K562 (cell line): ENCODE results near the gene IQCC. TPM values are rescaled to one million over a fixed set of nuclear protein-coding genes. Genes with fewer than 3 reads are reported as not detected.

Experiments
- ATF3 ChIP-seq, 2 experiments: fragments of 450-650 bp in 1 of 2; sonication (generic) in 1 of 2; formaldehyde crosslinking in 1 of 2; IDR thresholded peaks in 1 of 2; conservative IDR thresholded peaks in 1 of 2; 2 replicates each; pipeline versions ENCODE4 v1.6.1 to v1.8.1; 2016 to 2023; ENCODE audit warnings: mild to moderate bottlenecking in 2 of 2, moderate library complexity in 2 of 2, inconsistent platforms in 1 of 2, missing genetic modification reagents in 1 of 2
- DMBX1 ChIP-seq: fragments of 250-450 bp; sonication (Bioruptor Pico); IDR thresholded peaks from 2 replicates; pipeline ENCODE4 v1.8.0; 2022; ENCODE audit warnings: inconsistent platforms, mild to moderate bottlenecking, moderate library complexity, borderline replicate concordance
- IRF9 ChIP-seq: fragments of 450-650 bp; IDR thresholded peaks from 2 replicates; pipeline ENCODE4 v1.6.1; 2016; ENCODE audit warnings: missing biosample characterization, missing genetic modification characterization
- L3MBTL2 ChIP-seq: fragments of 450-650 bp; IDR thresholded peaks from 2 replicates; pipeline ENCODE4 v1.6.1; 2016; ENCODE audit warnings: mild to moderate bottlenecking, moderate library complexity
- MTA2 ChIP-seq: fragments of 450-650 bp; IDR thresholded peaks from 2 replicates; pipeline ENCODE4 v1.6.1; 2016; ENCODE audit warnings: low read depth
- NELFE ChIP-seq: IDR thresholded peaks from 2 replicates; pipeline ENCODE4 v1.6.1; 2011; ENCODE audit warnings: mild to moderate bottlenecking; ENCODE audit not compliant: insufficient read depth, insufficient read length
- NFE2 ChIP-seq: IDR thresholded peaks from 2 replicates; pipeline ENCODE4 v1.6.1; 2014; ENCODE audit warnings: antibody characterized with exemption, low read depth
- POLR2AphosphoS5 ChIP-seq: IDR thresholded peaks from 2 replicates; pipeline ENCODE4 v1.6.1; 2011; ENCODE audit warnings: mild to moderate bottlenecking, low read depth, low read length, moderate library complexity; ENCODE audit not compliant: control insufficient read depth, insufficient read depth
- RBM25 ChIP-seq: fragments of 200-400 bp; formaldehyde crosslinking; IDR thresholded peaks from 2 replicates; pipeline ENCODE4 v1.6.1; 2018; ENCODE audit warnings: low read length, low read depth, moderate library complexity; ENCODE audit not compliant: severe bottlenecking
- RBM39 ChIP-seq: fragments of 200-400 bp; formaldehyde crosslinking; optimal IDR thresholded peaks from 2 replicates; pipeline ENCODE3; 2018; ENCODE audit warnings: low read depth, low read length
- SMAD4 ChIP-seq: fragments of 250-450 bp; sonication (Bioruptor Pico); conservative IDR thresholded peaks from 2 replicates; pipeline ENCODE4 v1.8.0; 2021; ENCODE audit warnings: inconsistent platforms, mild to moderate bottlenecking, moderate library complexity
- TAF7 ChIP-seq: fragments of 450-650 bp; IDR thresholded peaks from 2 replicates; pipeline ENCODE4 v1.6.1; 2016; ENCODE audit warnings: missing genetic modification characterization, missing compliant biosample characterization
- TEAD2 ChIP-seq: fragments of 450-650 bp; IDR thresholded peaks from 2 replicates; pipeline ENCODE4 v1.6.1; 2016; ENCODE audit warnings: missing genetic modification characterization, control low read depth, missing compliant biosample characterization
- TSC22D4 ChIP-seq: fragments of 450-650 bp; IDR thresholded peaks from 2 replicates; pipeline ENCODE4 v1.6.1; 2016; ENCODE audit warnings: missing genetic modification characterization, missing biosample characterization, control low read depth
- ZKSCAN3 ChIP-seq: fragments of 250-450 bp; sonication (Bioruptor Pico); IDR thresholded peaks from 2 replicates; pipeline ENCODE4 v1.4.0; 2020
- ZNF253 ChIP-seq: fragments of 250-450 bp; sonication (Bioruptor Pico); conservative IDR thresholded peaks from 2 replicates; pipeline ENCODE4 v1.6.1; 2021; ENCODE audit warnings: mild to moderate bottlenecking
- ZNF311 ChIP-seq: fragments of 250-450 bp; sonication (Bioruptor Pico); IDR thresholded peaks from 2 replicates; pipeline ENCODE4 v1.4.0; 2020; ENCODE audit warnings: mild to moderate bottlenecking, moderate library complexity
- ZNF589 ChIP-seq: fragments of 200-800 bp; sonication (Bioruptor generic); IDR thresholded peaks from 2 replicates; pipeline ENCODE4 v1.6.1; 2016; ENCODE audit warnings: low read depth, missing genetic modification characterization, missing compliant biosample characterization
- polyA plus RNA-seq, 8 experiments: library from polyadenylated mRNA; depleted of rRNA in 4 of 8; stranded (reverse) in 5 of 8; unstranded in 3 of 8; fragments of >200 nt; fragmentation: Nextera tagmentation in 2 of 8; fragmentation: Illumina TruSeq in 1 of 8; extraction: Ambion mirVana in 2 of 8; extraction: Trizol in 1 of 8; gene quantifications; 2 replicates each; pipeline versions ENCODE4 v1.2.1 to v1.2.3, GENCODE V29; 2011 to 2014; ENCODE audit warnings: inconsistent platforms in 1 of 8, missing spikeins in 1 of 8
- total RNA-seq, 7 experiments: library from RNA; depleted of rRNA in 6 of 7; stranded (reverse); fragments of >200 nt in 6 of 7; fragmentation: Illumina TruSeq in 2 of 7; extraction: Trizol in 2 of 7; gene quantifications; 2 replicates each; pipeline versions ENCODE4 v1.2.1 to v1.2.3, GENCODE V29; 2011 to 2021; ENCODE audit warnings: low replicate concordance in 1 of 7

IQCC gene
- total and polyA plus RNA-seq, 9 of the 15 experiments (the other 6 are each of a cell fraction or from before 2014, with no cell fraction given), result 8.1 to 16.5 (median 10.7) TPM

- TF ChIP-seq ATF3 (IDR thresholded peaks at IDR 0.05), result peak; percentile 64; the same call in 1 of the 2 replicates
- TF ChIP-seq ATF3 (CRISPR knock-in tag; conservative IDR thresholded peaks at IDR 0.05), result no peak
- no peak for TF ChIP-seq NELFE
- peak; percentile 63; the same call in 1 of the 2 replicates for TF ChIP-seq DMBX1
- peak; percentile 55 for TF ChIP-seq SMAD4 (CRISPR knock-in tag)
- TF ChIP-seq L3MBTL2, result 0 out of 2 replicates have a peak, but pooled peaks have one; percentile 28
- 0 out of 2 replicates have a peak, but pooled peaks have one; percentile 41 for TF ChIP-seq ZNF589
- 0 out of 2 replicates have a peak, but pooled peaks have one; percentile 27 for TF ChIP-seq ZNF311
- TF ChIP-seq RBM39, result no peak
- peak; percentile 60; the same call in 1 of the 2 replicates for TF ChIP-seq TAF7 (tag)
- TF ChIP-seq MTA2, result no peak
- TF ChIP-seq ZNF253 (CRISPR knock-in tag), result no peak
- TF ChIP-seq POLR2AphosphoS5, result 0 out of 2 replicates have a peak, but pooled peaks have one; percentile 16
- TF ChIP-seq TEAD2 (tag), result no peak
- no peak for TF ChIP-seq NFE2
- TF ChIP-seq IRF9 (tag), result peak; percentile 67
- TF ChIP-seq RBM25, result no peak
- no peak for TF ChIP-seq TSC22D4 (tag)
- TF ChIP-seq ZKSCAN3 (CRISPR knock-in tag), result no peak
- TF ChIP-seq, all 486 proteins: peak for 16
Measured at GRCh38 chr1:32186077-32186476, 19.4 kb upstream of the IQCC start (continued).
